Neuronal stem cell (in vitro differentiated cells): Measurements from ENCODE around the gene CCNT2.

Experiments
- DNase-seq: peaks from one replicate; pipeline ENCODE4 v3.0.0-alpha.2; 2013; ENCODE audit warnings: low spot score
- H2AFZ ChIP-seq: one replicate; pipeline ENCODE4 v1.6.1; 2013; ENCODE audit warnings: mild to moderate bottlenecking, low read length, inconsistent platforms
- H2AK5ac ChIP-seq: 2 replicates; pipeline ENCODE4 v1.6.1; 2013; ENCODE audit warnings: low read depth, mild to moderate bottlenecking, inconsistent platforms, low read length, moderate library complexity, mixed read lengths
- H2BK120ac ChIP-seq: 2 replicates; pipeline ENCODE4 v1.6.1; 2013; ENCODE audit warnings: low read depth, mild to moderate bottlenecking, inconsistent platforms, low read length, moderate library complexity, mixed read lengths
- H2BK12ac ChIP-seq: one replicate; pipeline ENCODE4 v1.6.1; 2013; ENCODE audit warnings: low read length, inconsistent platforms
- H2BK15ac ChIP-seq: 2 replicates; pipeline ENCODE4 v1.6.1; 2013; ENCODE audit warnings: mild to moderate bottlenecking, low read length, inconsistent platforms, mixed read lengths
- H2BK5ac ChIP-seq: one replicate; pipeline ENCODE4 v1.6.1; 2013; ENCODE audit warnings: inconsistent platforms, mild to moderate bottlenecking, low read length, moderate library complexity
- H3K14ac ChIP-seq: one replicate; pipeline ENCODE4 v1.6.1; 2013; ENCODE audit warnings: low read length, inconsistent platforms
- H3K18ac ChIP-seq: 2 replicates; pipeline ENCODE4 v1.6.1; 2013; ENCODE audit warnings: low read length, inconsistent platforms
- H3K23ac ChIP-seq: 2 replicates; pipeline ENCODE4 v1.6.1; 2013; ENCODE audit warnings: low read depth, mild to moderate bottlenecking, mixed read lengths, low read length, inconsistent platforms; ENCODE audit not compliant: poor library complexity
- H3K27ac ChIP-seq: replicated peaks from 3 replicates; pipeline ENCODE4 v1.5.1; 2013; ENCODE audit warnings: low read length, inconsistent platforms
- H3K27me3 ChIP-seq, 3 experiments: 2 replicates each; pipeline ENCODE4 v1.6.1; 2013; ENCODE audit warnings: low read length in 3 of 3, mild to moderate bottlenecking in 2 of 3, inconsistent platforms in 1 of 3, low read depth in 1 of 3, mixed read lengths in 1 of 3, moderate library complexity in 1 of 3; ENCODE audit not compliant: control insufficient read depth in 3 of 3, insufficient read depth in 3 of 3
- H3K36me3 ChIP-seq, 2 donors: replicated peaks in 1 of 2; 2 replicates each; pipeline ENCODE4 v1.6.1; 2013; ENCODE audit warnings: low read length in 2 of 2; ENCODE audit not compliant: control insufficient read depth in 2 of 2, insufficient read depth in 2 of 2
- H3K4ac ChIP-seq: 2 replicates; pipeline ENCODE4 v1.6.1; 2013; ENCODE audit warnings: inconsistent platforms, mild to moderate bottlenecking, low read length, moderate library complexity
- H3K4me1 ChIP-seq, 2 donors: 1 replicate in 1 of 2; 2 replicates in 1 of 2; pipeline ENCODE4 v1.6.1; 2013; ENCODE audit warnings: low read length in 2 of 2, low read depth in 1 of 2; ENCODE audit not compliant: control insufficient read depth in 2 of 2, insufficient read depth in 1 of 2
- H3K4me2 ChIP-seq: one replicate; pipeline ENCODE4 v1.6.1; 2013; ENCODE audit warnings: mild to moderate bottlenecking, low read length, inconsistent platforms; ENCODE audit not compliant: insufficient read depth, poor library complexity, severe bottlenecking
- H3K4me3 ChIP-seq, 2 donors: 2 replicates each; pipeline ENCODE4 v1.5.1; 2013; ENCODE audit warnings: low read length in 2 of 2, mild to moderate bottlenecking in 2 of 2, inconsistent platforms in 1 of 2, moderate library complexity in 1 of 2
- H3K79me1 ChIP-seq: one replicate; pipeline ENCODE4 v1.6.1; 2013; ENCODE audit warnings: low read depth, mild to moderate bottlenecking, inconsistent platforms, low read length, moderate library complexity
- H3K9ac ChIP-seq: one replicate; pipeline ENCODE4 v1.6.1; 2013; ENCODE audit warnings: mild to moderate bottlenecking, low read depth, low read length, inconsistent platforms; ENCODE audit not compliant: poor library complexity
- H3K9me3 ChIP-seq, 2 donors: replicated peaks in 1 of 2; 2 replicates each; pipeline versions ENCODE3 to v1.6.1; 2013; ENCODE audit warnings: low read length in 2 of 2, mild to moderate bottlenecking in 2 of 2, inconsistent platforms in 1 of 2, low read depth in 1 of 2, mixed read lengths in 1 of 2, moderate library complexity in 1 of 2; ENCODE audit not compliant: control insufficient read depth in 2 of 2, insufficient read depth in 1 of 2
- H4K8ac ChIP-seq: one replicate; pipeline ENCODE4 v1.6.1; 2013; ENCODE audit warnings: low read depth, mild to moderate bottlenecking, inconsistent platforms, low read length, moderate library complexity
- H4K91ac ChIP-seq: one replicate; pipeline ENCODE4 v1.6.1; 2013; ENCODE audit warnings: low read length, low read depth, mild to moderate bottlenecking, inconsistent platforms; ENCODE audit not compliant: poor library complexity
- WGBS, 2 donors: extraction: QIAGEN DNeasy Blood & Tissue Kit; methylation state at CpG; one replicate each; pipeline ENCODE4 v1.1.7; 2013; ENCODE audit warnings: missing lambda C conversion rate in 2 of 2, mixed read lengths in 1 of 2; ENCODE audit not compliant: insufficient read length in 2 of 2, insufficient replicate concordance in 1 of 2; ENCODE audit errors: extremely low coverage in 2 of 2; 5-methylcytosine and 5-hydroxymethylcytosine counted together

CCNT2 gene

DNA sequence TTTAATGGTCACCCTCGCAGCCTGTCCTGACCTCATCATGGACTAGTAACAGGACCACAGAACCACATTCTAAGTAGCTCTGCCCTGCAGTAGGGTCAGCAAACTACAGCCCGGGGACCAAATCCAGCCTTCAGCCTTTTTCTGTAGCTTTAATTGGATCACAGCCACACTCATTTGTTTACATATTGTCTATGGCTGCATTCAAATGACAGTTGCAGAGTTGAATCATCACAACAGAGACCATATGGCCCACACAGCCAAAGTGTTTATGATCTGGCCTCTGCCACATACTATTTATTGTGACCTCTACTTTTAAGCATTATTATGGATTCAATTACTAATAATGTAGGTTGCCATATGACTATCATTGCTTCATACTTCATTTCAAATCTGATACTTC, 80.9 kb downstream of the CCNT2 start:
- no peak overlapping the region for H3K9ac ChIP-seq
- no peak overlapping the region for H3K4me2 ChIP-seq
- no peak overlapping the region for H3K23ac ChIP-seq
- no peak overlapping the region for H2BK5ac ChIP-seq
- no CpG with 5 or more reads among the region's 2 CpGs for WGBS, 2 donors
- H3K36me3 ChIP-seq = no peaks in the 10 kb centered on the region
- no peak overlapping the region for H2BK12ac ChIP-seq
- H2AFZ ChIP-seq = no peak overlapping the region
- H4K91ac ChIP-seq = no peak overlapping the region
- no peak overlapping the region for H2AK5ac ChIP-seq
- H3K79me1 ChIP-seq = no peaks in the 10 kb centered on the region
- H3K18ac ChIP-seq = no peak overlapping the region
- no peak for DNase-seq
- H3K14ac ChIP-seq = no peak overlapping the region
- H3K4me3 ChIP-seq = no peak overlapping the region
- H4K8ac ChIP-seq = no peak overlapping the region
- peaks cover 0 to under 1% (median 0%) of the 10 kb centered on the region in 3 experiments for H3K27me3 ChIP-seq
- no peak overlapping the region for H3K4ac ChIP-seq
- no peak overlapping the region for H3K27ac ChIP-seq
- no peak overlapping the region for H2BK120ac ChIP-seq
- no peaks in the 10 kb centered on the region for H3K9me3 ChIP-seq
- no peak overlapping the region for H2BK15ac ChIP-seq
- H3K4me1 ChIP-seq = peaks cover 0 to under 1% of the 10 kb centered on the region in 2 donors

DNA sequence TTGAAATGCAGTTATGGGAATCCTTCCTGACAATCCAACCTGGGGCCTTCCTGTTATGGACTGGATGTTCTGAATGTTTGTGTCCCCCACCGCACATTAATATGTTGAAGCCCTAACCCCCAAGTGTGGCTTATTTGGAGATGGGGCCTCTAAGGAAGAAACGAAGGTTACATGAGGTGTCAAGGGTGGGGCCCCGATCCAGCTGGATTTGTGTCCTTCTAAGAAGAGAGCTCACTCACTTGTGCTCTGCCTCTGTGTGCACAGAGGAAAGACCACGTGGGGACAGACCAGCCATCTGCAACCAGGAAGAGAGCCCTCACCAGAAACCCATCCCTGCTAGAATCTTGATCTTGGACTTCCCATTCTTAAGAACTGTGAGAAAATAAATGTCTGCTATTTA, 84.2 kb downstream of the CCNT2 start:
- Histone ChIP-seq H3K27me3 (peaks cover 0 to 3% (median 0%) of the 10 kb centered on the region in 3 experiments), H3K9me3 (no peaks in the 10 kb centered on the region), H3K23ac (no peak overlapping the region), H3K14ac (no peak overlapping the region), H3K4me1 (no peaks in the 10 kb centered on the region), H2BK15ac (no peak overlapping the region), H3K27ac (no peak overlapping the region), H2BK120ac (no peak overlapping the region), H3K79me1 (no peaks in the 10 kb centered on the region), H4K91ac (no peak overlapping the region), H3K9ac (no peak overlapping the region), H2AK5ac (no peak overlapping the region), H4K8ac (no peak overlapping the region), H3K4me2 (no peak overlapping the region), H2BK12ac (no peak overlapping the region), H2BK5ac (no peak overlapping the region), H3K4ac (no peak overlapping the region), H3K36me3 (no peaks in the 10 kb centered on the region), H3K18ac (no peak overlapping the region), H3K4me3 (no peak overlapping the region), H2AFZ (no peak overlapping the region)
- no peak for DNase-seq
- no CpG with 5 or more reads among the region's 4 CpGs for WGBS, 2 donors

GRCh38 chr2:135004005-135004746, 85.6 kb downstream of the CCNT2 start:
- no peaks in the 10 kb centered on the region for H3K4me1 ChIP-seq
- H4K91ac ChIP-seq = no peak overlapping the region
- H3K9me3 ChIP-seq = no peaks in the 10 kb centered on the region
- H2AK5ac ChIP-seq = no peak overlapping the region
- no peak overlapping the region for H4K8ac ChIP-seq
- WGBS, 2 donors = no CpG with 5 or more reads among the region's 17 CpGs
- no peak overlapping the region for H3K4me3 ChIP-seq
- no peaks in the 10 kb centered on the region for H3K36me3 ChIP-seq
- no peak overlapping the region for H2BK5ac ChIP-seq
- H3K4me2 ChIP-seq = no peak overlapping the region
- H2BK15ac ChIP-seq = no peak overlapping the region
- H2AFZ ChIP-seq = peak overlapping the region; percentile 75
- no peak overlapping the region for H3K14ac ChIP-seq
- H3K4ac ChIP-seq = no peak overlapping the region
- no peak overlapping the region for H2BK120ac ChIP-seq
- no peak overlapping the region for H2BK12ac ChIP-seq
- peak; percentile 65 for DNase-seq
- H3K27ac ChIP-seq = no peak overlapping the region
- H3K79me1 ChIP-seq = no peaks in the 10 kb centered on the region
- H3K18ac ChIP-seq = no peak overlapping the region
- H3K27me3 ChIP-seq = peaks cover 0 to 3% (median 0%) of the 10 kb centered on the region in 3 experiments
- no peak overlapping the region for H3K23ac ChIP-seq
- no peak overlapping the region for H3K9ac ChIP-seq

DNA sequence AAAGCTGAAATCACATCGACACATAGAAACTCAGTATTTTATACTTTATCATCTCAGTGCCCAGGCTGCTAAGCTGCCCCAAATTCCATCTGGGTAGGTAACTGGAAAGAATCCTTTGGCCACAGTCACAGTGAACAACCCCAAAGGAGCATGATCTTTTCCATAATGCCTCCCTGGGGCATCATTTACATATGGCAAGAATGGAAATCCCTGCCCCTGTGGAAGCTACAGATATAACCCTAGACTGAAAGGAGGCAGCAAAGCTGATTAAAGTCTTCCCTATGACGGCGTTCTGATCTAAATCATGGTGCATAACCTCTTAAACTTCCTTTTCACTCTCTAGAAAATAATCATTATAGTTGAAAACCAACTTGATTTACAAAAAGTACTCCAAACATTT, 87.1 kb downstream of the CCNT2 start:
- H3K79me1 ChIP-seq = no peaks in the 10 kb centered on the region
- no peak overlapping the region for H2BK5ac ChIP-seq
- no peaks in the 10 kb centered on the region for H3K36me3 ChIP-seq
- H2BK15ac ChIP-seq = no peak overlapping the region
- H2BK120ac ChIP-seq = no peak overlapping the region
- H3K27ac ChIP-seq = no peak overlapping the region
- no peak overlapping the region for H4K8ac ChIP-seq
- no peak overlapping the region for H2BK12ac ChIP-seq
- no peak overlapping the region for H3K4me3 ChIP-seq
- no peaks in the 10 kb centered on the region for H3K4me1 ChIP-seq
- no peaks in the 10 kb centered on the region for H3K9me3 ChIP-seq
- no CpG with 5 or more reads among the region's 3 CpGs for WGBS, 2 donors
- H3K18ac ChIP-seq = no peak overlapping the region
- H3K23ac ChIP-seq = no peak overlapping the region
- H2AK5ac ChIP-seq = no peak overlapping the region
- no peak overlapping the region for H4K91ac ChIP-seq
- no peak for DNase-seq
- peaks cover 0 to 3% (median 0%) of the 10 kb centered on the region in 3 experiments for H3K27me3 ChIP-seq
- no peak overlapping the region for H3K4ac ChIP-seq
- no peak overlapping the region for H3K4me2 ChIP-seq
- no peak overlapping the region for H3K9ac ChIP-seq
- no peak overlapping the region for H3K14ac ChIP-seq
- H2AFZ ChIP-seq = no peak overlapping the region
